Breast epithelium (tissue), 4 donors: ENCODE data around the gene DCDC1. TPM values are rescaled to one million over a fixed set of nuclear protein-coding genes. Genes with fewer than 3 reads are reported as not detected.

ENCODE experiments used
- DNase-seq, 2 donors: peaks; one replicate each; pipeline ENCODE4 v3.0.0-alpha.2; 2019; ENCODE audit warnings: low spot score in 2 of 2
- H3K27ac ChIP-seq, 2 donors: fragments of 200-600 bp; sonication (generic) in 1 of 2; one replicate each; pipeline ENCODE4 v1.5.1; 2016 to 2019; ENCODE audit warnings: mild to moderate bottlenecking in 1 of 2
- H3K27me3 ChIP-seq, 2 donors: fragments of 200-600 bp; sonication (generic) in 1 of 2; one replicate each; pipeline versions ENCODE4 v1.5.1 to v1.6.0; 2017 to 2019; ENCODE audit warnings: control low read depth in 1 of 2, mild to moderate bottlenecking in 1 of 2
- H3K36me3 ChIP-seq: fragments of 200-600 bp; one replicate; pipeline ENCODE4 v1.5.1; 2019
- H3K4me1 ChIP-seq, 2 donors: fragments of 200-600 bp; sonication (generic); one replicate each; pipeline ENCODE4 v1.5.1; 2016 to 2019; ENCODE audit warnings: control low read depth in 1 of 2
- H3K4me3 ChIP-seq, 3 donors: fragments of 200-600 bp; sonication (generic); 1 replicate in 2 of 3; 2 replicates in 1 of 3; pipeline ENCODE4 v1.5.1; 2016 to 2019; ENCODE audit warnings: mild to moderate bottlenecking in 3 of 3, moderate library complexity in 2 of 3
- H3K9me3 ChIP-seq, 2 donors: fragments of 200-600 bp; sonication (generic) in 1 of 2; one replicate each; pipeline ENCODE4 v1.5.1; 2016 to 2019; ENCODE audit warnings: control low read depth in 1 of 2
- POLR2A ChIP-seq: fragments of 450-650 bp; IDR thresholded peaks from one replicate; pipeline ENCODE4 v1.6.1; 2016; ENCODE audit warnings: antibody characterized with exemption, mild to moderate bottlenecking, moderate library complexity
- POLR2AphosphoS5 ChIP-seq, 3 donors: sonication (generic); formaldehyde crosslinking; IDR thresholded peaks; one replicate each; pipeline ENCODE4 v1.6.1; 2017; ENCODE audit warnings: antibody characterized with exemption in 3 of 3
- intact Hi-C: fragments of 100-400 bp; cut with DNase I; formaldehyde crosslinking; loops from one replicate; pipeline ENCODE4 v1.15.1; 2023; ENCODE audit warnings: low total_unique reads
- total RNA-seq, 3 donors: library from RNA; depleted of rRNA; stranded (reverse); fragments of >200 nt; gene quantifications; one replicate each; pipeline ENCODE4 v1.1.0, GENCODE V29; 2016
- TF ChIP-seq, protein P1 (sequence below), 3 donors: fragments of 450-650 bp; IDR thresholded peaks; one replicate each; pipeline ENCODE4 v1.5.1; 2016 to 2017; ENCODE audit warnings: antibody characterized with exemption in 3 of 3, mild to moderate bottlenecking in 3 of 3, moderate library complexity in 3 of 3

The DCDC1 gene
- total RNA-seq, 3 donors from 2014 or later: 0.32 to 5.6 (median 3.8) TPM

DNA sequence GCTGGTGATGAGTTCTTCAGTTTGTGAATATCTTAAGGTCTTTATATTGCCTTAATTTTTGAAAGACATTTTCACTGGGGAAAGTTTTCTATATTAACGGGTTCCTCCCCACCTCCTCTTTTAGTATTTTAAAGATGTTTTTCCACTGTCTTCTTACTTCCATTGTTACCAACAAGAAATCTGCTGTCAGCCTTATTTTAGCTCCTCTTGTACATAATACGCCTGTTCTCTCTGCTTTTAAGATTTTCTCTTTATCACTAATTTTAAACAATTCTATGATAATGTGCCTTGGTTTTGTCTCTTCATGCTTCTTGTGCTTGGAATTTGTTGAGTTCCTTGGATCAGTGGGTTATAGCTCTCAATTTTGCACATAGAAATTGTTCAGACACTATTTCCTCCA, 280.4 kb downstream of the DCDC1 start:
- no peak overlapping the region for H3K4me3 ChIP-seq
- no peaks in the 10 kb centered on the region for H3K4me1 ChIP-seq
- H3K9me3 ChIP-seq: peaks cover 0 to 20% of the 10 kb centered on the region in 2 donors
- intact Hi-C loops: no loop called here
- no peak for DNase-seq
- H3K27me3 ChIP-seq: no peaks in the 10 kb centered on the region
- H3K36me3 ChIP-seq: no peaks in the 10 kb centered on the region
- TF ChIP-seq POLR2A: no peak
- TF ChIP-seq, protein P1, sequence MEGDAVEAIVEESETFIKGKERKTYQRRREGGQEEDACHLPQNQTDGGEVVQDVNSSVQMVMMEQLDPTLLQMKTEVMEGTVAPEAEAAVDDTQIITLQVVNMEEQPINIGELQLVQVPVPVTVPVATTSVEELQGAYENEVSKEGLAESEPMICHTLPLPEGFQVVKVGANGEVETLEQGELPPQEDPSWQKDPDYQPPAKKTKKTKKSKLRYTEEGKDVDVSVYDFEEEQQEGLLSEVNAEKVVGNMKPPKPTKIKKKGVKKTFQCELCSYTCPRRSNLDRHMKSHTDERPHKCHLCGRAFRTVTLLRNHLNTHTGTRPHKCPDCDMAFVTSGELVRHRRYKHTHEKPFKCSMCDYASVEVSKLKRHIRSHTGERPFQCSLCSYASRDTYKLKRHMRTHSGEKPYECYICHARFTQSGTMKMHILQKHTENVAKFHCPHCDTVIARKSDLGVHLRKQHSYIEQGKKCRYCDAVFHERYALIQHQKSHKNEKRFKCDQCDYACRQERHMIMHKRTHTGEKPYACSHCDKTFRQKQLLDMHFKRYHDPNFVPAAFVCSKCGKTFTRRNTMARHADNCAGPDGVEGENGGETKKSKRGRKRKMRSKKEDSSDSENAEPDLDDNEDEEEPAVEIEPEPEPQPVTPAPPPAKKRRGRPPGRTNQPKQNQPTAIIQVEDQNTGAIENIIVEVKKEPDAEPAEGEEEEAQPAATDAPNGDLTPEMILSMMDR (IDR thresholded peaks at IDR 0.05): no peak
- no peak for TF ChIP-seq POLR2AphosphoS5 (IDR thresholded peaks at IDR 0.05)
- H3K27ac ChIP-seq: no peak overlapping the region

DNA sequence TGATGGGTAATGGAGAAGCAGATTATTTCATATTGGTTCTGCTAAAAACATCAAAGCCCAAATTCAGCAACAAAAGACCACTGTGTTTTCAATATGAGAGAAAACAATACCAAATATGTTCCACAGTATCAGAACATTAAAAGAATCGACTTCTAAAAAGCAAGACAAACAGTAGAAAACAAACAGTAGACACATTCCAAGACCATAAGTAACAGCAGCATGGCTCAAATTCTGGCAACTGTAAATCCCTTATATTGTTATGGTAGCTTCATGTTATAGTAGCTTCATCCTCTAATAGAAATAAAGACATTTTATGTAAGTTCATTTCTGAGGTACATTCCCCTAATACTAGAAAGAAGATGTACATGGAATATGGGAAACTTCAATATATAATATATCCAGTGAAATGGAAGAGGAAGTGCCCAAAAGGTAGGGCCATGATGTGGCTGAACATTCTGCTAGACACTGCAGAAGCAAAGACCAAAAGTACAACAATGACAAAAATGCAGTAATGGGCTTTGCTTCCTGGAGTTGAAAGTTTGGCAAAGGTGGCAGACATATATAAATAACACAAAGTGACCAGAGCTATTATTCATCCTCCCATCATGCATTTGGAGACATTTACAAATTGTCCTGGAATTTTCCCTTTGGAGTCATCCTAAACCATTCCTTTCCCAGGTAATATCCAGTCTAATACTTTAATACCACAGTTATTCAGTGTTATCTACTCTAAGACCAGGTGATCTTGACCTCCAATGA, 299.9 kb downstream of the DCDC1 start:
- H3K9me3 ChIP-seq: no peaks in the 10 kb centered on the region
- no peak for DNase-seq
- no peaks in the 10 kb centered on the region for H3K27me3 ChIP-seq
- intact Hi-C loops: no loop called here
- TF ChIP-seq, protein P1 (IDR thresholded peaks at IDR 0.05): no peak
- TF ChIP-seq POLR2A (no peak), POLR2AphosphoS5 (IDR thresholded peaks at IDR 0.05) (no peak)
- H3K4me3 ChIP-seq: no peak overlapping the region
- no peaks in the 10 kb centered on the region for H3K36me3 ChIP-seq
- H3K27ac ChIP-seq: no peak overlapping the region
- no peaks in the 10 kb centered on the region for H3K4me1 ChIP-seq

DNA sequence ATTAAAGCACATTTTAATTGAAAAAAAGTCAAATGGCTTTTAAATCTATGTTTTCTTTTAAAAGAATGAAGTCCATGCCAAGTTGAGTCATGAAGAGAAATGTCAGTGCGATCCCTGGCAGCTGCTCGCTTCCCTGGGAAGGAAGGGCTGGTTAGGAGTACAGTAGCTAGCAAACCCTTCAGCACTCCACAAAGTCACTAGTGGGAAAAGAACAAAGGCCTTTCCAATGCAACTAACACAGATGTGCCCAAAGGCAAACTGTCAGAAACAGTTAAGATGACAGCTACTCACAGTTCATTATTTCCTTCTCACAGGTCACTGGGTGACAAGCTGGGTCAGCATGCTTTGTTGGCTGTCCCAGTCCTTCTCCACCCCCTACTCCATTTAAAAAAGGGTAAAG, 308.7 kb downstream of the DCDC1 start:
- Histone ChIP-seq H3K4me3 (no peak overlapping the region), H3K9me3 (no peaks in the 10 kb centered on the region), H3K27me3 (no peaks in the 10 kb centered on the region), H3K36me3 (no peaks in the 10 kb centered on the region), H3K27ac (no peak overlapping the region), H3K4me1 (no peaks in the 10 kb centered on the region)
- TF ChIP-seq, protein P1 (IDR thresholded peaks at IDR 0.05): no peak
- TF ChIP-seq POLR2A (no peak), POLR2AphosphoS5 (IDR thresholded peaks at IDR 0.05) (no peak)
- intact Hi-C loops: no loop called here
- no peak for DNase-seq

DNA sequence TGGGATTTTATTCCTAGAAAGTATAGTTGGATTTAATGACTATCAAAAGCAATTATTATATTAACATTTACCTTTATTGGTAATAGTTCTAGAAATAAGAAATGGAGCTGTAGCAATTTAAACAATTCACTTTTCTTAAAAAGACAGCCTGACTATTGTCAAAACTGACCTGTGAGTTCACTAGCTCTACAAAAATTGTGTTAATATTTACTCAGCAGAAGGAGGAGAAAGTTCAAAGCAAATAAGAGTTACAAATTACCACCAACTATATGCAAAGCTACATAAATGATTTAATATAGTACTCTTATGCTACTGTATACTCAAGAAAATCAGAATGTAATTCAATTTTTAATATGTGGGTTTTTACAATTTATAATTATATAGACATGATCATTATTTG, 310.0 kb downstream of the DCDC1 start:
- Histone ChIP-seq H3K27me3 (no peaks in the 10 kb centered on the region), H3K4me3 (no peak overlapping the region)

More for the DNA sequence above, 310.0 kb downstream of the DCDC1 start:
- Histone ChIP-seq H3K27ac (no peak overlapping the region), H3K4me1 (no peaks in the 10 kb centered on the region), H3K9me3 (no peaks in the 10 kb centered on the region), H3K36me3 (no peaks in the 10 kb centered on the region)
- TF ChIP-seq POLR2A: no peak
- TF ChIP-seq, protein P1 (IDR thresholded peaks at IDR 0.05): no peak
- no peak for TF ChIP-seq POLR2AphosphoS5 (IDR thresholded peaks at IDR 0.05)
- intact Hi-C loops: no loop called here
- no peak for DNase-seq
